Measurements from ENCODE around the gene NXPH4.

NXPH4 gene

GRCh38 chr12:57230381-57231155 lies 14.0 kb downstream of the NXPH4 start:
- no peak for DNase-seq

DNA sequence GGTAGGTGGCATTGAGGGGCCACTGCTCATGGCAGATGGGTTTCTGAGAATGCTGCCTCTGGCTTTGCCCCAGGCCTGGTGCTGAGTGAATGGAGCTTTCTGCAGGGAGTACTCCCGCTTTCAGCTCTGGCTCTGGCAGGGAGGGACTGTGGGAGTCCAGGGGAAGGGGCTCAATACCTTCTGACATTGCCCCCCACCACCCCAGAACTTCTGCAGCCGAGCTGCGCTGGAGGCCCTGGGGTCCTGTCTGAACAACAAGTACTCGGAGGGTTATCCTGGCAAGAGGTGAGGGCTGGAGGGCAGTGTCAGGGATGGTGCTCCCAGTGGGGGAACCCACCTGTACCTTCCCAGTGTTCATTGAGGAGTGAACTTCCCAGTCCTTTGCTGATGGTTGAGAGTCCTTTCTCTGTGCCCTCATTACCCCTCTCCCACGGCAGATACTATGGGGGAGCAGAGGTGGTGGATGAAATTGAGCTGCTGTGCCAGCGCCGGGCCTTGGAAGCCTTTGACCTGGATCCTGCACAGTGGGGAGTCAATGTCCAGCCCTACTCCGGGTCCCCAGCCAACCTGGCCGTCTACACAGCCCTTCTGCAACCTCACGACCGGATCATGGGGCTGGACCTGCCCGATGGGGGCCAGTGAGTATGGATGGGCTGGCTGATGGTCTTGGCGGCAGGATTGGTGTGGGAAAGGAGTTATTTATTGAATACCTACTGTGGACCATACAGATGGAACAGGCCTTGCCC lies 14.9 kb downstream of the NXPH4 start:
- no peak for DNase-seq

DNA sequence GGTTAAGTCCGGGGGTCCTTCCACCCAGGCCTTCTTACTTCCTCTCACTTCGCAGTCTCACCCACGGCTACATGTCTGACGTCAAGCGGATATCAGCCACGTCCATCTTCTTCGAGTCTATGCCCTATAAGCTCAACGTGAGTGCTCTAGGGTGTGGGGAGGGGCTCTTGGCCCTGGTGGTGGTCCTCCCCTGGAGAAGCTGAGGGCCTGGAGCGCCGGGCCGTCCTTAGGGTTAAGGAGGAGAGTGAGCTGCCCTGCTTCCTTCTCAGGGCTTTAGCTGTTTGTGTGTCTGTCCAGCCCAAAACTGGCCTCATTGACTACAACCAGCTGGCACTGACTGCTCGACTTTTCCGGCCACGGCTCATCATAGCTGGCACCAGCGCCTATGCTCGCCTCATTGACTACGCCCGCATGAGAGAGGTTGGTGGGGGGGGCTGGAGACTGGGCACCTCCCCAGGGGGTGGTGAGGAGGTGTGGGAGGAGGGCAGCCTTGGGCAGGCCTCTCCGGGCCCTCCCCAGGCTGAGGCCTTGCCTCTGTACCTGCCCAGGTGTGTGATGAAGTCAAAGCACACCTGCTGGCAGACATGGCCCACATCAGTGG lies 15.7 kb downstream of the NXPH4 start:
- DNase-seq, result no peak

DNA sequence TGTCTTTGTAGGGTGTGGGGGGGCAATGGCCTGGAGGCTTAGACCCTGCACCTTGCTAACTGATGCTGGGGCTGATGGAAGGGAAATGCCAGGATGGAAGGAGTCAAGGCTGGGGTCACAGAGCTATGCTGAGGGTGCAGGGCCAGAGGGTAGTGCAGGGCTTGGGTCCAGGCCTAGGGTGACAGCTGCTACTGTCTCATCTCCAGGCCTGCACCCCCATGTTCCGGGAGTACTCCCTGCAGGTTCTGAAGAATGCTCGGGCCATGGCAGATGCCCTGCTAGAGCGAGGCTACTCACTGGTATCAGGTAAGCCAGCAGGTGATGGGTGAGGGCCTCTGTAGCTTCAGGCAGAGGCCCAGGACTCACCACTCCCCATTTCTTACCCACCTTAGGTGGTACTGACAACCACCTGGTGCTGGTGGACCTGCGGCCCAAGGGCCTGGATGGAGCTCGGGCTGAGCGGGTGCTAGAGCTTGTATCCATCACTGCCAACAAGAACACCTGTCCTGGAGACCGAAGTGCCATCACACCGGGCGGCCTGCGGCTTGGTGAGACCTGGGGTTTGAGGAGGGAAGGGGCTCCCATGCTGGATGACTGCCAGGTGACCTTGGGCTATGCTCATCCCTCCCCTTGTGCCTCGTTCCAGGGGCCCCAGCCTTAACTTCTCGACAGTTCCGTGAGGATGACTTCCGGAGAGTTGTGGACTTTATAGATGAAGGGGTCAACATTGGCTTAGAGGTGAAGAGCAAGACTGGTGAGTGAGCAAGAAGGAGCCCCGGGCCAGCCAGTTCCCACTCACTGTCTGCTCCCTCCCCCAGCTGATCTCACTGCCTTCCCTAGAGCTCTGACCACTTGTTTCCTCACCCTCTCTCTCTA lies 17.0 kb downstream of the NXPH4 start:
- no peak for DNase-seq

DNA sequence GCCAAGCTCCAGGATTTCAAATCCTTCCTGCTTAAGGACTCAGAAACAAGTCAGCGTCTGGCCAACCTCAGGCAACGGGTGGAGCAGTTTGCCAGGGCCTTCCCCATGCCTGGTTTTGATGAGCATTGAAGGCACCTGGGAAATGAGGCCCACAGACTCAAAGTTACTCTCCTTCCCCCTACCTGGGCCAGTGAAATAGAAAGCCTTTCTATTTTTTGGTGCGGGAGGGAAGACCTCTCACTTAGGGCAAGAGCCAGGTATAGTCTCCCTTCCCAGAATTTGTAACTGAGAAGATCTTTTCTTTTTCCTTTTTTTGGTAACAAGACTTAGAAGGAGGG lies 17.6 kb downstream of the NXPH4 start:
- DNase-seq, result no peak

GRCh38 chr12:57234571-57235016 lies 18.0 kb downstream of the NXPH4 start:
- DNase-seq, result no peak

DNA sequence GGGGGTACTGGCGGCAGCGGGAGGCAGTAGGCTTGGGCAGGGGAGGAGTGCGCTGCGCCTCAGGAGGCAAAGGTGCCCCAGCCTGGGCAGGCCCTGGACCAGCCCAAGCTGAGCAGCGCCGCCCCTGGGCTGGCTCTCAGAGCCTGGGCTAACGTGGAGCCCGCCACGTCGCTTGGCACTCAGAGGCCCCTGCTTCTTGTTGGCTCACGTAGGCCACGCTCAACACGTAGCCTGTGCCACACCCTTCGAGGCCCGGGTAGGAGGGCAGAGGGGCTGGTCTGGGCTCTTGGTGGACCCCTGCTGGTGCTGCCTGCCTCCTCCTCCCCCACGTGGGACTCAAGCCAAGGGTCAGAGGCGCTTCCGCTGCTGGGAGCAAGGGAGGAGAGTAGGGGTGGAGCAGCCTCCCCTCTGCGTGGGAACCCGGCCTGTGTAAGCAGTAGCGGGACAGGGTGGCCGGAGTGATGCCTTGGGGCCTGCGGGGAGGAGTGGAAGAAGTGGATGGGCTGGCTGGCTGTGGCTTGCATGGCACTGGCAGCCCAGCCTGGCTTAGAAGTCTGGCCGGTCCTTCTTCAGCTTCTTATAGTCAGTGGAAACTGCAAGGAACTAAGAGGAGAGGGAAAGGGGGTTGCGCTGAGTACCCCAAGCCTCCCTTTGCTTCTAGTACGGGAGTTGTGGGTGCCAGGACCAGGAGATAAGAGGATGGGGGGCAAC lies 18.6 kb downstream of the NXPH4 start:
- no peak for DNase-seq

- no peak for DNase-seq
These were observed 19.1 kb downstream of the NXPH4 start for GRCh38 chr12:57235728-57236131.

GRCh38 chr12:57236201-57236924 lies 19.8 kb downstream of the NXPH4 start:
- no peak for DNase-seq

GRCh38 chr12:57236925-57237595 lies 20.5 kb downstream of the NXPH4 start:
- no peak for DNase-seq

DNA sequence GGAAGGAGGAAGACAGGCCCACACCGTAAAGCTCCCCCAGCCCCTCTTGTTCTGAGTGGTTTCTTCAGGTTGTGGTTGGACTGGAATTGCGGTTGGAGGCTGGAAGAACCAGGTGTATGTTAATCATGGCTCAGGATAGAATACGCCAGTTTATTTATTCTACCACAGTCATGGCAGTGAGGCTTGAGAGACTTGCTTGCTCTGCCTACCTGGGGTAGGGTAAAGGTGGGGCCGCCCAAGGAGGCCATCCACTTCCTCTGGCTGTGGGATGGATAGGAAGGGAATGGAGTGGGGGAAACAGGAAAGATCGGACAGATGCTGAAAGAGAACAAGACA lies 21.0 kb downstream of the NXPH4 start:
- no peak for DNase-seq

- DNase-seq, result peak in 5 of 56 donors; percentile 13 to 55 (median 35)
These were observed 21.6 kb downstream of the NXPH4 start for GRCh38 chr12:57237932-57238853.

DNA sequence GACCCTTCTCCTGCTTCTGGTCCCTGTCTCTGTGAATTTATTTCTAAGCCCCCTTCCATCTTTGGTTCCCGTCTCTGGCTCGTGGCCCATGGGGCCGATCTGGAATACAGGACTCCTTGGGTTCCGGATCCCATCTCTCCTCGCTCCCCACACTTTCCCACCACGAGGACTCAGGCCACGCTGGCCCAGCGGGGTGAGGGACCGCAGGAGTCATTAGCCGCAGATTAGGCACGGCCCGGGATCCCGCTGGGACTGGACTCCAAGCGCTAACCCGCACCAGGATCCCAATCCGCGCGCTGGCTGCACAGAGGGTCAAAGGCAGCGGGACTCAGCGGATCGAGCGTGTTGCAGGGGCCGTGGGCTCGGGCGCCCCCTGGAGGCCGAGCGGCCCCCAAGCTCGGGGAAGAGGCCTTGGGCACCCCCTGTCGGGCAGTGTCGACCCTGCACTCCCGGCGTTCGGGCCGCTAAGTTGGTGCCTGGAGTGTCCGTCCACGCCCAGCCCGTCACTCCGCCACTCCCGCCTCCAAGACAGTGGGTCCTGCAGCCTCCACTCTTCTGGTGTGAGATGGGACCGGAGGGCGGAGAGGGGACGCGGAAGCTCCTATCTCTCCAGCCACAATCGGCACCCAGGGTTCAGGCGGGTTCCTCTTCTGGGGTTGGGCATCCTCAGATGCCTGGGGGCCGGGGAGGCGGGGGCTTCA lies 22.4 kb downstream of the NXPH4 start:
- DNase-seq, result peak in 51 of 56 donors; percentile 43 to 90 (median 75)

- peak in 2 of 56 donors; percentile 40 to 41 for DNase-seq
These were observed 23.0 kb downstream of the NXPH4 start for GRCh38 chr12:57239587-57240065.

DNA sequence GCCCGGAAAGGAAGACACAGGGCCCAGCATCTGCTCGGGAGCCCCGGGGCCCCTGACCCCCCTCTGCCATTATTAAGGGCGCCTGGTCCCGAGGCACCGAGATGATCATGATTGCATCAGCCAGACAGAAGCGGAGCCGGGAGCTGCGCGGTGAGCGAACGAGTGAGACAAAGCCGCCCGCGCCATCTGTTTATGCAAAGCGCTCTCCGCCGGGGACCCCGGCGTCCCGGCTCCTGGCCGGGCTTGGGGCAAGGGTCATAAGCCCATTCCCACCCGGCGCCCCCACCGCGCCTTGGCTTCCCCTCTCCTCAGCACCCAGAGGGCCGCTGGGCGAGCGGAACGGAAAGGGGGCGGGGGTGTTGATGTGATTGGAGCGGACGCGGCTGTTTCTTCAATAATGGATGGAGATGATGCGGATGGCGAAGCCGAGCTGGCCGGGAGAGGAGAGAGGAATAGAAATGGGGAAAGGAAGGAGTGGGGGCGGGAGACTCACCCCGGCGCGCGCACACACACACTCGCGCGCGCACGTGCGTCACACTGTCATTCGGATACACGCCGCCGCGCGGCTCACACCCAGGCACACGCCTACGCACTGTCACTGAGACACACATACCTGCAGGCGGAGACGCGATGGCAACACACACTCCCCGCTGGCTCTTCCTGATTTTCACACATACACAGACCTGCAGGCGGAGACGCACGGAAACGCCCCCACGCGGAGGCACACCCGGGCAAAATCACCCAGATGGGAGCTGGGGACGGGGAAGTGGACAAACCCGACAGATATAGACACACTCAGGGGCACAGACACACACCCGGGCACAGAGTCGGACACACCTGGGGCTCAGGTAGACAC lies 23.7 kb downstream of the NXPH4 start:
- DNase-seq, result peak in 44 of 56 donors; percentile 16 to 88 (median 63)

- no peak for DNase-seq
These were observed 24.4 kb downstream of the NXPH4 start for GRCh38 chr12:57240926-57241401.
